ENCODE measurements around the gene KCNH8. TPM values are rescaled to one million over a fixed set of nuclear protein-coding genes. Genes with fewer than 3 reads are reported as not detected.
"Not testable (repeated sequence)": the region's sequence is repeated elsewhere in the genome, so short reads cannot be mapped to it uniquely, and the experiment has no call there.

Gene KCNH8
- total RNA-seq, 2 donors from 2014 or later: not detected

GRCh38 chr3:19213603-19214220 is 65.4 kb downstream of the KCNH8 start:
- Mint-ChIP-seq H3K4me1 (no peaks in the 10 kb centered on the region), H3K36me3 (ENCODE audit: low read depth) (no peaks in the 10 kb centered on the region), H3K9me3 (no peaks in the 10 kb centered on the region), H3K27ac (no peak overlapping the region), H3K4me3 (no peak overlapping the region), H3K27me3 (no peaks in the 10 kb centered on the region)
- no peak for ATAC-seq (replicated peaks)

GRCh38 chr3:19215427-19215826 is 67.1 kb downstream of the KCNH8 start:
- Mint-ChIP-seq H3K9me3 (no peaks in the 10 kb centered on the region), H3K27me3 (no peaks in the 10 kb centered on the region), H3K4me3 (no peak overlapping the region), H3K27ac (no peak overlapping the region), H3K4me1 (no peaks in the 10 kb centered on the region), H3K36me3 (ENCODE audit: low read depth) (no peaks in the 10 kb centered on the region)
- ATAC-seq (replicated peaks): no peak

- no peaks in the 10 kb centered on the region for H3K9me3 Mint-ChIP-seq
- no peak overlapping the region for H3K4me3 Mint-ChIP-seq
Measured at GRCh38 chr3:19216669-19217337, 68.5 kb downstream of the KCNH8 start.

DNA sequence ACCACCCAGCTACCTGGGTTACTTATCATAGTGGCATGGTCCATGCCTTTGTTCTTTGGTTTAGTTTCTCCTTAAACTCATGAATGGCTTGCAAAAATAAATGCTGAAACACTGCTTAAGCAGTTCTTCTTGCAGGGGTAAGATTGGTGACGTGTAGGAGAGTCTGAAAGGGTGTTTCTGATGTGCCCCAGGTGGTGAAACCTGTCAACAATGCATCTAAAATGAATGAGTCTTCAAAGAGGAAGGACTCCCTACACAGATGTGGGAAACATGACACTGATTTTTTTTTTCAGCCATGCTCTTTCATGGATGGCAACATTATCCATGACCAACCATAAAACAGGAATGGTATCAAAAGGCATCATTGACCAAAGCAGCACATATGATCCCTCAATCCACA is 72.0 kb downstream of the KCNH8 start:
- ATAC-seq (replicated peaks): no peak
- H3K36me3 Mint-ChIP-seq (ENCODE audit: low read depth): no peaks in the 10 kb centered on the region
- no peaks in the 10 kb centered on the region for H3K27me3 Mint-ChIP-seq
- H3K9me3 Mint-ChIP-seq: no peaks in the 10 kb centered on the region
- H3K4me3 Mint-ChIP-seq: no peak overlapping the region
- H3K27ac Mint-ChIP-seq: no peak overlapping the region
- H3K4me1 Mint-ChIP-seq: no peaks in the 10 kb centered on the region

More at GRCh38 chr3:19216669-19217337, 68.5 kb downstream of the KCNH8 start:
- Mint-ChIP-seq H3K27ac (no peak overlapping the region), H3K36me3 (ENCODE audit: low read depth) (no peaks in the 10 kb centered on the region), H3K27me3 (no peaks in the 10 kb centered on the region), H3K4me1 (no peaks in the 10 kb centered on the region)
- no peak for ATAC-seq (replicated peaks)

GRCh38 chr3:19221081-19221480 is 72.8 kb downstream of the KCNH8 start:
- Mint-ChIP-seq H3K36me3 (ENCODE audit: low read depth) (no peaks in the 10 kb centered on the region), H3K4me1 (no peaks in the 10 kb centered on the region), H3K27ac (no peak overlapping the region), H3K27me3 (no peaks in the 10 kb centered on the region), H3K9me3 (no peaks in the 10 kb centered on the region), H3K4me3 (no peak overlapping the region)
- ATAC-seq (replicated peaks): no peak

DNA sequence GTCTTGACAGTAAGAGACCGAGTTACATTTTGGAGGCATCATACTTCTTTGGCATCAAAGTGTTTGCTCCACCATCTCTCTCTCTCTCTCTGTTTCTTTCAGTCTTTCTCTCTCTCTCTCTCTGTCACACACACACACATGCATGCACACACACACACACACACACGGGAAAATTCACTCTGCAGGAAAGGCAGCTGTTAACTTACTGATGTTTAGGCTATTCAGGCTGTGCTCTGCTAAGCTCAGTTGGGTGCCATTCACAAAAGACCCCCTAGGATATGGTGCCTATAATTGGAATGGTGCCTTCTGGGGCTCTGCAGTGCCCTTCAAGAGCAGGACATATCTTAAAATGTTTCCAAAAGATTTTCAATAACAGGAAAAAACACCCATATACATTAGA is 78.2 kb downstream of the KCNH8 start:
- Mint-ChIP-seq H3K36me3 (ENCODE audit: low read depth) (no peaks in the 10 kb centered on the region), H3K9me3 (no peaks in the 10 kb centered on the region), H3K4me3 (no peak overlapping the region), H3K27me3 (peaks cover 3% of the 10 kb centered on the region), H3K4me1 (no peaks in the 10 kb centered on the region), H3K27ac (no peak overlapping the region)
- ATAC-seq (replicated peaks): no peak

DNA sequence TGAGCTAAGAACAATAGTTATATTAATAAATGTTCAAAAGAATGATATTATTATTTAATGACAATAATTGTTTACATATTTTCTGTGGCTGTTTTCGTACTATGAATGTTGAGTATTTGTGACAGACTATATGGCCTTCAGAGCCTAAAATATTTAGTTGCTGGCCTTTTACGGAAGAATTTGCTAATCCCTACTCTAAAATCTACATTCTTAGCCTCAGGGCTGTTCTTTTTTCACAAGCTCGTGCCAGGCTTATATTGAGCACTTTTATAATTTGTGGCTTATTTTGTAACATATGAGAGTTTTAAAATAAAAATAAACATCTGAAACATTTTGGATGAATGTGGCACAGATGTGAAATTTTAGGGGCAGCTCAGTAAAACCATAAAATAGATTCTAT is 79.9 kb downstream of the KCNH8 start:
- Mint-ChIP-seq H3K27me3 (peaks cover 3% of the 10 kb centered on the region), H3K9me3 (no peaks in the 10 kb centered on the region), H3K4me3 (no peak overlapping the region), H3K27ac (no peak overlapping the region), H3K36me3 (ENCODE audit: low read depth) (no peaks in the 10 kb centered on the region), H3K4me1 (no peaks in the 10 kb centered on the region)
- ATAC-seq (replicated peaks): no peak

DNA sequence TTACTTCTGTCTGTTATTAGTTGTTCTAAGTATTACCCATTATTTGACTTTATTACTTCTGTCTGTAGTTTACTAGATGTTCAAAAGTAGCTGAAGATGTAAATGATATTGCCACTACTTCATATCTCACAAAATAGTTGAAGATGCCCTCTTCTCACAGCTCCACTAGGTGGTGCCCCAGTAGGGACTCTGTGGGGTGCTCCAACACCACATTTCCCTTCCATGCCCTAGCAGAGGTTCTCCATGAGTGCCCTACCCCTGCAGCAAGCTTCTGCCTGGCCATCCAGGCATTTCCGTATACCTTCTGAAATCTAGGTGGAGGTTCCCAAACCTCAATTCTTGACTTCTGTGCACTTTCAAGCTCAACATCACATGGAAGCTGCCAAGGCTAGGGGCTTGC is 80.8 kb downstream of the KCNH8 start:
- Mint-ChIP-seq H3K4me3 (no peak overlapping the region), H3K27ac (no peak overlapping the region), H3K36me3 (ENCODE audit: low read depth) (no peaks in the 10 kb centered on the region), H3K9me3 (no peaks in the 10 kb centered on the region), H3K4me1 (no peaks in the 10 kb centered on the region), H3K27me3 (peaks cover 3% of the 10 kb centered on the region)
- ATAC-seq (replicated peaks): no peak

DNA sequence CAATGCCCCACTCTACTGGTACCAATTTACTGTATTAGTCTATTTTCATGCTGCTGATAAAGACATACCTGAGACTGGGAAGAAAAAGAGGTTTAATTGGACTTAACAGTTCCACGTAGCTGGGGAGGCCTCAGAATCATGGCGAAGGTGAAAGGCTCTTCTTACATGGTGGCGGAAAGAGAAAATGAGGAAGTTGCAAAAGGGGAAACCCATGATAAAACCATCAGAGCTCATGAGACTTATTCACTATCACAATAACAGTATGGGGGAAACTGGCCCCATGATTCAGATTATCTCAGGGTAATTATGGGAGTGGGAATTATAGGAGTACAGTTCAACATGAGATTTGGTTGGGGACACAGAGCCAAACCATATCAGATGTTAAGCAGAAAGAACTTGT is 81.6 kb downstream of the KCNH8 start:
- H3K27ac Mint-ChIP-seq; H3K36me3 Mint-ChIP-seq (ENCODE audit: low read depth); ATAC-seq (replicated peaks): not testable (repeated sequence)

DNA sequence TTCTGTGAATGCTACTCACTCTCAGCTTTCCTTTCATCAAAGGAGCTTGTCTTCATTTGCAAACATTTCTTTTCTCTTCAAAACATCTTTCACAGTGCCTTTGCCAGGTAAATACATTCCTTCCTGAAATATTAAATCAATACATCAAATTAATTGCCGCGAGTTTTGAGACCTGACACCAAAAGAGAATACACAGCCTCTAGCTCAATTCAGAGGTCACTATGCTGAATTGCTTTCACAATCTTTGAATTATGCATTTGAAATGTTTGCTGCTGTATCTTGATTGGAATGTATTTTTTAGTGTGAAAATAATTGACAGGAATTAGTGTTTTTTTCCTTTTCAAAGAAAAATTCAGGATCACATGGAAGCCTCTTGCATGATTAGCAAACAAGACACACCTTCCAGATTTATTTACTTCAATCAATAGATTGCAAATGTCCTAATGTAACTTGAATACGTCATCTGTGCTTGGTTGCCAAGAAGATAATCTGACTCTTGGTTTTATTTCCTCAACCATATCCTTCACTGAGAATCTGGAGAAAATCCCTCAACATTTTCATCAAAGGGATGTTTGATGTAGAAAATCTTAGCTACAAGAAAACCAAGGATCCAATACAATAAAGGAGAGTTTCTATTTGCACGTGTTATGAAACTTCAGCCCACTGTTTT is 83.6 kb downstream of the KCNH8 start:
- peaks cover 3% of the 10 kb centered on the region for H3K27me3 Mint-ChIP-seq
- H3K4me3 Mint-ChIP-seq: no peak overlapping the region
- ATAC-seq (replicated peaks): no peak
- no peak overlapping the region for H3K27ac Mint-ChIP-seq
- H3K9me3 Mint-ChIP-seq: no peaks in the 10 kb centered on the region
- no peaks in the 10 kb centered on the region for H3K4me1 Mint-ChIP-seq
- H3K36me3 Mint-ChIP-seq (ENCODE audit: low read depth): no peaks in the 10 kb centered on the region

More for the DNA sequence above, 81.6 kb downstream of the KCNH8 start:
- not testable (repeated sequence) for H3K4me3 Mint-ChIP-seq, H3K9me3 Mint-ChIP-seq, H3K27me3 Mint-ChIP-seq, H3K4me1 Mint-ChIP-seq

- no peak for ATAC-seq (replicated peaks)
- no peak overlapping the region for H3K27ac Mint-ChIP-seq
Measured at GRCh38 chr3:19232566-19232965, 84.3 kb downstream of the KCNH8 start.

GRCh38 chr3:19233882-19234784 is 85.8 kb downstream of the KCNH8 start:
- not testable (repeated sequence) for H3K27ac Mint-ChIP-seq

More at GRCh38 chr3:19232566-19232965, 84.3 kb downstream of the KCNH8 start:
- Mint-ChIP-seq H3K36me3 (ENCODE audit: low read depth) (no peaks in the 10 kb centered on the region), H3K27me3 (peaks cover 3% of the 10 kb centered on the region), H3K4me3 (no peak overlapping the region), H3K9me3 (no peaks in the 10 kb centered on the region), H3K4me1 (no peaks in the 10 kb centered on the region)

GRCh38 chr3:19248143-19248542 is 99.8 kb downstream of the KCNH8 start:
- Mint-ChIP-seq H3K36me3 (ENCODE audit: low read depth) (no peaks in the 10 kb centered on the region), H3K9me3 (peaks cover 5% of the 10 kb centered on the region), H3K27me3 (no peaks in the 10 kb centered on the region), H3K27ac (no peak overlapping the region), H3K4me3 (no peak overlapping the region), H3K4me1 (no peaks in the 10 kb centered on the region)
- ATAC-seq (replicated peaks): no peak

More at GRCh38 chr3:19233882-19234784, 85.8 kb downstream of the KCNH8 start:
- not testable (repeated sequence) for H3K4me3 Mint-ChIP-seq; H3K9me3 Mint-ChIP-seq; H3K36me3 Mint-ChIP-seq (ENCODE audit: low read depth); H3K4me1 Mint-ChIP-seq; H3K27me3 Mint-ChIP-seq; ATAC-seq (replicated peaks)

DNA sequence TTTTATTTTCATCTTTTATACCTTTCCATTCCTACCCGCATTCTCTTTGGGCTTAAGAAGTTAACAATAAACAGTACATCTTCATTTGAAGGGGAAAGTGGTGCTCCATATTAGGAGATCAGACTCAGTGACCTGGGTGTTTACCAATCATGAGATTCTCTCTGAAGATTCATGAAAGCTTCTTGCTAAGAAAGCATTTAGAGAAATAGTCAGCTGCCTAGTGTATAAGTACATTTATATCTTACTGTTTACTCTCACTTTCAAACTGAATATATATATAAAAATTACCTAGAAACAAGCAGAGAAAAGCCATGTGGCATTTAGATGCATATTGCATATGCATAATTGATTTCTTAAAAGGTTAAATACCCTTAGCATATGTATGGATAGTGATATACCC is 100.5 kb downstream of the KCNH8 start:
- no peaks in the 10 kb centered on the region for H3K36me3 Mint-ChIP-seq (ENCODE audit: low read depth)
- H3K4me1 Mint-ChIP-seq: no peaks in the 10 kb centered on the region
- no peak for ATAC-seq (replicated peaks)
- H3K9me3 Mint-ChIP-seq: peaks cover 5% of the 10 kb centered on the region
- H3K27me3 Mint-ChIP-seq: no peaks in the 10 kb centered on the region
- H3K4me3 Mint-ChIP-seq: no peak overlapping the region
- no peak overlapping the region for H3K27ac Mint-ChIP-seq
